Fibroblast of mammary gland (primary cell): Measurements from ENCODE around the gene ANKRD44.

Experiments
- DNase-seq: peaks from one replicate; pipeline ENCODE4 v3.0.0-alpha.2; 2010; ENCODE audit warnings: low read depth
- H3K4me3 ChIP-seq: 2 replicates; pipeline ENCODE4 v1.5.1; 2011; ENCODE audit warnings: low read depth, mild to moderate bottlenecking, low read length, moderate library complexity; ENCODE audit not compliant: control insufficient read depth
- CTCF ChIP-seq: conservative IDR thresholded peaks from 2 replicates; pipeline ENCODE4 v1.5.1; 2011; ENCODE audit warnings: low read depth, low read length, inconsistent platforms; ENCODE audit not compliant: control insufficient read depth, insufficient read depth

The ANKRD44 gene

GRCh38 chr2:197164141-197164754 is 146.3 kb downstream of the ANKRD44 start:
- no peak for DNase-seq
- no peak for TF ChIP-seq CTCF
- H3K4me3 ChIP-seq = no peak overlapping the region

- H3K4me3 ChIP-seq = no peak overlapping the region
- no peak for TF ChIP-seq CTCF
- no peak for DNase-seq
These were observed 146.9 kb downstream of the ANKRD44 start for GRCh38 chr2:197163712-197164140.

- no peak for TF ChIP-seq CTCF
- DNase-seq = no peak
- H3K4me3 ChIP-seq = no peak overlapping the region
These were observed 148.8 kb downstream of the ANKRD44 start for GRCh38 chr2:197161774-197162173.

- peak; percentile 66 for DNase-seq
- no peak for TF ChIP-seq CTCF
- H3K4me3 ChIP-seq = no peak overlapping the region
These were observed 150.8 kb downstream of the ANKRD44 start for GRCh38 chr2:197159661-197160211.

GRCh38 chr2:197158591-197159550 is 151.7 kb downstream of the ANKRD44 start:
- H3K4me3 ChIP-seq = no peak overlapping the region
- no peak for DNase-seq
- TF ChIP-seq CTCF = no peak

GRCh38 chr2:197157879-197158537 is 152.6 kb downstream of the ANKRD44 start:
- H3K4me3 ChIP-seq = no peak overlapping the region
- DNase-seq = no peak
- no peak for TF ChIP-seq CTCF
